BJ (cell line): Measurements from ENCODE around the gene OR2AG2. TPM values are rescaled to one million over a fixed set of nuclear protein-coding genes. Genes with fewer than 3 reads are reported as not detected.

Source experiments
- CTCF ChIA-PET: fragments of 350-600 bp; formaldehyde crosslinking; extraction: SDS; loops from one replicate; lab custom pipeline; 2021; ENCODE audit warnings: antibody characterized with exemption, inconsistent platforms; lab: Yijun Ruan, JAX
- POLR2A ChIA-PET: fragments of 300-600 bp; sonication (Branson Sonifier 250); formaldehyde crosslinking; extraction: SDS; loops from one replicate; lab custom pipeline; 2021; ENCODE audit warnings: antibody characterized with exemption; lab: Charles Lee
- DNase-seq: peaks from one replicate; pipeline ENCODE4 v3.0.0-alpha.2; 2011; ENCODE audit warnings: low read depth
- H3K27me3 ChIP-seq: 2 replicates; pipeline ENCODE4 v1.6.0; 2011; ENCODE audit warnings: low read length; ENCODE audit not compliant: control insufficient read depth, insufficient read depth
- H3K36me3 ChIP-seq: 2 replicates; pipeline ENCODE4 v1.5.1; 2011; ENCODE audit warnings: low read length; ENCODE audit not compliant: control insufficient read depth, insufficient read depth
- H3K4me3 ChIP-seq: 2 replicates; pipeline ENCODE4 v1.5.1; 2011; ENCODE audit warnings: low read depth, mild to moderate bottlenecking, control low read depth, low read length
- CTCF ChIP-seq: IDR thresholded peaks from 2 replicates; pipeline ENCODE4 v1.5.1; 2011; ENCODE audit warnings: low read depth, mild to moderate bottlenecking, control low read depth, inconsistent platforms, low read length, moderate library complexity; ENCODE audit not compliant: insufficient read depth
- polyA plus RNA-seq: library from polyadenylated mRNA; depleted of rRNA; stranded (reverse); fragments of >200 nt; gene quantifications from 2 replicates; pipeline ENCODE4 v1.2.3, GENCODE V29; 2011; rRNA removed

OR2AG2 gene
- polyA plus RNA-seq, 1 experiment, result 0.60 TPM

- TF ChIP-seq CTCF, result no peak
- CTCF ChIA-PET, result no interaction called here
- POLR2A ChIA-PET, result no interaction called here
- DNase-seq, result no peak
- Histone ChIP-seq H3K4me3 (no peak overlapping the region), H3K36me3 (no peaks in the 10 kb centered on the region), H3K27me3 (peaks cover 4% of the 10 kb centered on the region; the same call in 1 of the 2 replicates)
Measured at GRCh38 chr11:6725386-6725896, 46.3 kb downstream of the OR2AG2 start.

- peaks cover 5% of the 10 kb centered on the region; the same call in 1 of the 2 replicates for H3K27me3 ChIP-seq
- DNase-seq, result no peak
- H3K4me3 ChIP-seq, result no peak overlapping the region
- ChIA-PET CTCF (interaction anchor here (0.8 to 1.5 kb wide), 3 partner anchors 13 to 31 kb away, joined by 4 to 5 read pairs (median 4); no protein-coding TSS in a partner anchor), POLR2A (no interaction called here)
- TF ChIP-seq CTCF, result no peak
- H3K36me3 ChIP-seq, result no peaks in the 10 kb centered on the region
Measured at GRCh38 chr11:6724013-6724412, 47.8 kb downstream of the OR2AG2 start.

GRCh38 chr11:6721343-6721742 lies 50.4 kb downstream of the OR2AG2 start:
- ChIA-PET POLR2A (no interaction called here), CTCF (interaction anchor here (0.6 to 2.3 kb wide), 5 partner anchors 15 to 1821 kb away, joined by 3 to 8 read pairs (median 3); no protein-coding TSS in a partner anchor)
- Histone ChIP-seq H3K27me3 (peaks cover 3% of the 10 kb centered on the region; the same call in 1 of the 2 replicates), H3K36me3 (no peaks in the 10 kb centered on the region), H3K4me3 (no peak overlapping the region)
- no peak for DNase-seq
- no peak for TF ChIP-seq CTCF

GRCh38 chr11:6719576-6719975 lies 52.2 kb downstream of the OR2AG2 start:
- ChIA-PET POLR2A (no interaction called here), CTCF (interaction anchor here (1.1 to 2.3 kb wide), 3 partner anchors 13 to 36 kb away, joined by 5 to 8 read pairs (median 5); no protein-coding TSS in a partner anchor)
- no peak for DNase-seq
- peaks cover 3% of the 10 kb centered on the region; the same call in 1 of the 2 replicates for H3K27me3 ChIP-seq
- no peak for TF ChIP-seq CTCF
- no peak overlapping the region for H3K4me3 ChIP-seq
- H3K36me3 ChIP-seq, result no peaks in the 10 kb centered on the region

- ChIA-PET POLR2A (no interaction called here), CTCF (interaction anchor here (1.3 to 3.7 kb wide), 2 partner anchors 12 to 20 kb away, joined by 4 to 19 read pairs; no protein-coding TSS in a partner anchor)
Measured at GRCh38 chr11:6717426-6717825, 54.4 kb downstream of the OR2AG2 start.

More at GRCh38 chr11:6717426-6717825, 54.4 kb downstream of the OR2AG2 start:
- no peak for TF ChIP-seq CTCF
- no peaks in the 10 kb centered on the region for H3K36me3 ChIP-seq
- DNase-seq, result no peak
- peaks cover 3% of the 10 kb centered on the region; the same call in 1 of the 2 replicates for H3K27me3 ChIP-seq
- H3K4me3 ChIP-seq, result no peak overlapping the region

Other genes with a start within 250 kb of the OR2AG2 start
- gene RRP8, start 168.4 kb downstream of the OR2AG2 start, polyA plus RNA-seq, result 9.9 and 14.4 TPM in 2 replicates
- 449 and 654 TPM in 2 replicates for gene ILK, start 168.2 kb downstream of the OR2AG2 start, polyA plus RNA-seq
- gene TAF10, start 159.8 kb downstream of the OR2AG2 start, polyA plus RNA-seq, result 158 and 205 TPM in 2 replicates
- gene TPP1, start 152.6 kb downstream of the OR2AG2 start, polyA plus RNA-seq, result 69.7 and 77.6 TPM in 2 replicates
- 2.5 and 7.3 TPM in 2 replicates for gene DCHS1, start 116.2 kb downstream of the OR2AG2 start, polyA plus RNA-seq
- gene MRPL17, start 88.6 kb downstream of the OR2AG2 start, polyA plus RNA-seq, result 68.9 and 82.3 TPM in 2 replicates
- not detected in 2 replicates for gene OR2AG1, start 11.0 kb upstream of the OR2AG2 start, polyA plus RNA-seq
- 0.04 TPM in 1 of 2 replicates, not detected in the other for gene OR6A2, start 27.7 kb upstream of the OR2AG2 start, polyA plus RNA-seq
- not detected in 2 replicates for gene OR10A5, start 73.7 kb upstream of the OR2AG2 start, polyA plus RNA-seq
- gene OR10A2, start 91.1 kb upstream of the OR2AG2 start, polyA plus RNA-seq, result not detected in 2 replicates
- gene OR10A4, start 104.6 kb upstream of the OR2AG2 start, polyA plus RNA-seq, result not detected in 2 replicates
- 0.06 and 0.13 TPM in 2 replicates for gene OR2D2, start 120.5 kb upstream of the OR2AG2 start, polyA plus RNA-seq
- not detected in 2 replicates for gene OR2D3, start 149.0 kb upstream of the OR2AG2 start, polyA plus RNA-seq
- gene ZNF215, start 154.4 kb upstream of the OR2AG2 start, polyA plus RNA-seq, result 3.4 and 5.6 TPM in 2 replicates
- 0.75 and 1.8 TPM in 2 replicates for gene ZNF214, start 248.4 kb upstream of the OR2AG2 start, polyA plus RNA-seq
- gene NLRP14, start 248.5 kb upstream of the OR2AG2 start, polyA plus RNA-seq, result 0.01 and 0.04 TPM in 2 replicates